ENCODE data around the gene ATP6V0E2. TPM values are rescaled to one million over a fixed set of nuclear protein-coding genes. Genes with fewer than 3 reads are reported as not detected.

ATP6V0E2 gene
- total RNA-seq, 1 experiment from 2014 or later = 19.0 TPM

DNA sequence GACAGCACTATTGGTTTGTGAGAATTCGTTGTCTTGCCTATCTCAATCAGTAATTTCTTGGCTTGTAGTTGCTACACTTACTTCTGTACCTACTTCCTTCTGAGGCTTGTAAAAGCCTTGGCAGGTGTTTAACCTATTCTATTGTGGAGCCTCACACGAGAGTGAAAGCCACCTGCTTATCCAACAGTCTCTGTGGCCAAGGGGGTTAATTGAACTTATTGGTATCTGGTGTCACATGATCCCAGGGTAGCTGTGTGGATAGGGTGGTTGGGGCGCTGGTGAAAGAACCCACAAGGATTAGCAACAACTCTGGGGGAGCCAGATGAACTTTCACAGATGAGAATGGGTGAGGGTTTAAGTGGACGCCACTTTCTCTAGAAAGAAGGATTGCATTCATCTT, 13.9 kb upstream of the ATP6V0E2 start:
- H3K27me3 ChIP-seq (ENCODE audit: insufficient read depth, low read length) = no peaks in the 10 kb centered on the region
- no peak overlapping the region for H3K4me3 Mint-ChIP-seq
- no peak overlapping the region for H2AK5ac ChIP-seq (ENCODE audit: insufficient read length, low read length)
- H3K79me1 ChIP-seq (ENCODE audit: insufficient read depth, low read depth, low read length, poor library complexity, severe bottlenecking) = no peaks in the 10 kb centered on the region
- DNase-seq = no peak
- no peak overlapping the region for H3K4me2 ChIP-seq (ENCODE audit: insufficient read depth, insufficient read length, low read length)
- no peak overlapping the region for H4K8ac ChIP-seq (replicated peaks; ENCODE audit: insufficient read length, low read depth, low read length)
- TF ChIP-seq CTCF (conservative IDR thresholded peaks at IDR 0.05) = no peak
- no peak overlapping the region for H2AFZ ChIP-seq (ENCODE audit: low read length)
- no peak overlapping the region for H2BK120ac ChIP-seq (ENCODE audit: low read depth, low read length, poor library complexity, severe bottlenecking)
- peaks cover 19 to 20% of the 10 kb centered on the region in 2 experiments for H3K4me1 Mint-ChIP-seq
- H3K27me3 Mint-ChIP-seq (ENCODE audit: low read depth) = peaks cover 23% of the 10 kb centered on the region
- H4K91ac ChIP-seq (ENCODE audit: insufficient read length, low read depth, low read length) = no peak overlapping the region
- H3K23ac ChIP-seq (ENCODE audit: insufficient read length, low read depth, low read length) = no peak overlapping the region
- no peak overlapping the region for H2BK12ac ChIP-seq (ENCODE audit: insufficient read length, low read depth, low read length)
- no peak overlapping the region for H2BK5ac ChIP-seq (ENCODE audit: insufficient read length, low read length)
- H3K14ac ChIP-seq (ENCODE audit: insufficient read depth, low read length) = no peak overlapping the region
- H3K4ac ChIP-seq (ENCODE audit: low read depth, low read length) = no peak overlapping the region
- H3T11ph ChIP-seq (ENCODE audit: low read length) = no peak overlapping the region
- H4K20me1 ChIP-seq (ENCODE audit: control insufficient read depth, insufficient read depth, insufficient read length) = no peaks in the 10 kb centered on the region
- H3K9me3 Mint-ChIP-seq = no peaks in the 10 kb centered on the region
- H3K27ac Mint-ChIP-seq = no peak overlapping the region
- no peaks in the 10 kb centered on the region for H3K79me2 ChIP-seq (ENCODE audit: insufficient read depth, low read length)
- WGBS (ENCODE audit: extremely low coverage, insufficient read length, low lambda C conversion rate) = no CpG with 5 or more reads among the region's 4 CpGs
- no peak overlapping the region for H3K56ac ChIP-seq (ENCODE audit: insufficient read length, low read depth, low read length)
- H3K9me3 ChIP-seq (ENCODE audit: control insufficient read depth, low read depth, low read length) = no peaks in the 10 kb centered on the region
- H3K27ac ChIP-seq (ENCODE audit: insufficient read length, low read depth, low read length) = no peak overlapping the region
- no peaks in the 10 kb centered on the region for H3K36me3 Mint-ChIP-seq (ENCODE audit: insufficient read depth in 1 of 3, low read depth in 3 of 3)
- H3K18ac ChIP-seq (ENCODE audit: insufficient read length, low read depth, low read length) = no peak overlapping the region
- H2BK20ac ChIP-seq (ENCODE audit: low read depth, low read length, poor library complexity, severe bottlenecking) = no peak overlapping the region
- H3K4me1 ChIP-seq (ENCODE audit: insufficient read depth, low read length) = peaks cover 11% of the 10 kb centered on the region; the same call in 1 of the 2 replicates
- H2BK15ac ChIP-seq (ENCODE audit: low read depth, low read length) = no peak overlapping the region
- H4K5ac ChIP-seq (ENCODE audit: insufficient read length, low read depth, low read length) = no peak overlapping the region
- no peak overlapping the region for H3K9ac ChIP-seq (ENCODE audit: extremely low read depth, insufficient read length, low read length)
- H3K23me2 ChIP-seq (ENCODE audit: insufficient read length, low read depth, low read length, poor library complexity, severe bottlenecking) = peaks cover under 1% of the 10 kb centered on the region
